MM.1S (cell line): Measurements from ENCODE around the gene SLC13A3.

Experiments used
- DNase-seq: peaks from one replicate; pipeline ENCODE4 v3.0.0-alpha.2; 2015
- H2AFZ ChIP-seq: fragments of 300-600 bp; sonication (generic); 2 replicates; pipeline ENCODE4 v1.6.0; 2016; ENCODE audit warnings: antibody characterized with exemption, low read length
- H3F3A ChIP-seq: fragments of 300-600 bp; sonication (generic); 2 replicates; pipeline ENCODE4 v1.6.1; 2016; ENCODE audit warnings: mild to moderate bottlenecking, antibody characterized with exemption, low read length, moderate library complexity, mixed read lengths; ENCODE audit not compliant: insufficient read depth
- H3K27ac ChIP-seq: fragments of 300-600 bp; sonication (generic); 2 replicates; pipeline ENCODE4 v1.5.1; 2016; ENCODE audit warnings: mild to moderate bottlenecking, low read length
- H3K27me3 ChIP-seq: fragments of 300-600 bp; sonication (generic); replicated peaks from 2 replicates; pipeline ENCODE4 v1.6.0; 2016; ENCODE audit warnings: low read length; ENCODE audit not compliant: insufficient read depth
- H3K36me3 ChIP-seq: fragments of 300-600 bp; sonication (generic); replicated peaks from 2 replicates; pipeline ENCODE4 v1.6.1; 2016; ENCODE audit warnings: mild to moderate bottlenecking, low read length, mixed read lengths; ENCODE audit not compliant: insufficient read depth
- H3K4me1 ChIP-seq: fragments of 300-600 bp; sonication (generic); 2 replicates; pipeline ENCODE4 v1.6.1; 2016; ENCODE audit warnings: low read length, mixed read lengths
- H3K4me2 ChIP-seq: fragments of 300-600 bp; sonication (generic); 2 replicates; pipeline ENCODE4 v1.6.0; 2016; ENCODE audit warnings: low read depth, low read length
- H3K4me3 ChIP-seq: fragments of 300-600 bp; sonication (generic); 2 replicates; pipeline ENCODE4 v1.5.1; 2016; ENCODE audit warnings: low read length, mixed read lengths
- H3K79me2 ChIP-seq: fragments of 300-600 bp; sonication (generic); 2 replicates; pipeline ENCODE4 v1.6.1; 2016; ENCODE audit warnings: mixed run types, low read length, mixed read lengths
- H3K9ac ChIP-seq: fragments of 300-600 bp; sonication (generic); 2 replicates; pipeline ENCODE4 v1.6.1; 2016; ENCODE audit warnings: low read length, mixed read lengths
- H3K9me2 ChIP-seq: fragments of 300-600 bp; sonication (generic); replicated peaks from 2 replicates; pipeline ENCODE4 v1.6.1; 2016; ENCODE audit warnings: mild to moderate bottlenecking, low read length, mixed read lengths; ENCODE audit not compliant: insufficient read depth
- H3K9me3 ChIP-seq: fragments of 300-600 bp; sonication (generic); replicated peaks from 2 replicates; pipeline ENCODE4 v1.6.1; 2016; ENCODE audit warnings: mild to moderate bottlenecking, low read length, mixed read lengths; ENCODE audit not compliant: insufficient read depth
- H4K20me1 ChIP-seq: fragments of 300-600 bp; sonication (generic); 2 replicates; pipeline ENCODE4 v1.6.1; 2016; ENCODE audit warnings: mild to moderate bottlenecking, low read length, moderate library complexity, mixed read lengths; ENCODE audit not compliant: insufficient read depth
- EZH2 ChIP-seq: fragments of 300-600 bp; sonication (generic); optimal IDR thresholded peaks from 2 replicates; pipeline ENCODE3; 2017; ENCODE audit warnings: low read depth, mild to moderate bottlenecking, antibody characterized with exemption, low read length, mixed read lengths
- EZH2phosphoT487 ChIP-seq: fragments of 300-600 bp; sonication (generic); IDR thresholded peaks from 2 replicates; pipeline ENCODE4 v1.6.1; 2018; ENCODE audit warnings: antibody characterized with exemption, low read length
- TF ChIP-seq, protein P1 (sequence below): fragments of 300-600 bp; sonication (generic); IDR thresholded peaks from 2 replicates; pipeline ENCODE4 v1.5.1; 2016; ENCODE audit warnings: antibody characterized with exemption, low read length, mixed read lengths

SLC13A3 gene

GRCh38 chr20:46568570-46569129 lies 82.6 kb downstream of the SLC13A3 start:
- Histone ChIP-seq H3K9me3 (no peaks in the 10 kb centered on the region), H3F3A (no peaks in the 10 kb centered on the region), H3K9ac (no peak overlapping the region), H3K36me3 (no peaks in the 10 kb centered on the region), H3K4me2 (no peak overlapping the region), H3K4me1 (peaks cover 11% of the 10 kb centered on the region; the same call in 1 of the 2 replicates), H4K20me1 (no peaks in the 10 kb centered on the region), H2AFZ (no peak overlapping the region), H3K9me2 (no peaks in the 10 kb centered on the region), H3K79me2 (no peaks in the 10 kb centered on the region), H3K27ac (no peak overlapping the region), H3K27me3 (no peaks in the 10 kb centered on the region), H3K4me3 (no peak overlapping the region)
- TF ChIP-seq EZH2phosphoT487, result no peak
- TF ChIP-seq EZH2, result no peak
- TF ChIP-seq, protein P1, sequence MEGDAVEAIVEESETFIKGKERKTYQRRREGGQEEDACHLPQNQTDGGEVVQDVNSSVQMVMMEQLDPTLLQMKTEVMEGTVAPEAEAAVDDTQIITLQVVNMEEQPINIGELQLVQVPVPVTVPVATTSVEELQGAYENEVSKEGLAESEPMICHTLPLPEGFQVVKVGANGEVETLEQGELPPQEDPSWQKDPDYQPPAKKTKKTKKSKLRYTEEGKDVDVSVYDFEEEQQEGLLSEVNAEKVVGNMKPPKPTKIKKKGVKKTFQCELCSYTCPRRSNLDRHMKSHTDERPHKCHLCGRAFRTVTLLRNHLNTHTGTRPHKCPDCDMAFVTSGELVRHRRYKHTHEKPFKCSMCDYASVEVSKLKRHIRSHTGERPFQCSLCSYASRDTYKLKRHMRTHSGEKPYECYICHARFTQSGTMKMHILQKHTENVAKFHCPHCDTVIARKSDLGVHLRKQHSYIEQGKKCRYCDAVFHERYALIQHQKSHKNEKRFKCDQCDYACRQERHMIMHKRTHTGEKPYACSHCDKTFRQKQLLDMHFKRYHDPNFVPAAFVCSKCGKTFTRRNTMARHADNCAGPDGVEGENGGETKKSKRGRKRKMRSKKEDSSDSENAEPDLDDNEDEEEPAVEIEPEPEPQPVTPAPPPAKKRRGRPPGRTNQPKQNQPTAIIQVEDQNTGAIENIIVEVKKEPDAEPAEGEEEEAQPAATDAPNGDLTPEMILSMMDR, result no peak
- DNase-seq, result no peak

GRCh38 chr20:46566125-46566524 lies 85.1 kb downstream of the SLC13A3 start:
- no peaks in the 10 kb centered on the region for H3K36me3 ChIP-seq
- 0 out of 2 replicates have a peak, but pooled peaks cover 4% of the 10 kb centered on the region for H3K79me2 ChIP-seq
- no peaks in the 10 kb centered on the region for H3F3A ChIP-seq
- no peak overlapping the region for H2AFZ ChIP-seq
- H3K9me2 ChIP-seq, result no peaks in the 10 kb centered on the region
- no peaks in the 10 kb centered on the region for H3K27me3 ChIP-seq
- H3K9me3 ChIP-seq, result no peaks in the 10 kb centered on the region
- no peaks in the 10 kb centered on the region for H4K20me1 ChIP-seq
- TF ChIP-seq EZH2 (no peak), EZH2phosphoT487 (no peak)
- TF ChIP-seq, protein P1, result no peak
- H3K4me2 ChIP-seq, result no peak overlapping the region
- H3K4me3 ChIP-seq, result no peak overlapping the region
- peaks cover 11% of the 10 kb centered on the region; the same call in 1 of the 2 replicates for H3K4me1 ChIP-seq
- H3K9ac ChIP-seq, result no peak overlapping the region
- DNase-seq, result no peak
- H3K27ac ChIP-seq, result no peak overlapping the region

DNA sequence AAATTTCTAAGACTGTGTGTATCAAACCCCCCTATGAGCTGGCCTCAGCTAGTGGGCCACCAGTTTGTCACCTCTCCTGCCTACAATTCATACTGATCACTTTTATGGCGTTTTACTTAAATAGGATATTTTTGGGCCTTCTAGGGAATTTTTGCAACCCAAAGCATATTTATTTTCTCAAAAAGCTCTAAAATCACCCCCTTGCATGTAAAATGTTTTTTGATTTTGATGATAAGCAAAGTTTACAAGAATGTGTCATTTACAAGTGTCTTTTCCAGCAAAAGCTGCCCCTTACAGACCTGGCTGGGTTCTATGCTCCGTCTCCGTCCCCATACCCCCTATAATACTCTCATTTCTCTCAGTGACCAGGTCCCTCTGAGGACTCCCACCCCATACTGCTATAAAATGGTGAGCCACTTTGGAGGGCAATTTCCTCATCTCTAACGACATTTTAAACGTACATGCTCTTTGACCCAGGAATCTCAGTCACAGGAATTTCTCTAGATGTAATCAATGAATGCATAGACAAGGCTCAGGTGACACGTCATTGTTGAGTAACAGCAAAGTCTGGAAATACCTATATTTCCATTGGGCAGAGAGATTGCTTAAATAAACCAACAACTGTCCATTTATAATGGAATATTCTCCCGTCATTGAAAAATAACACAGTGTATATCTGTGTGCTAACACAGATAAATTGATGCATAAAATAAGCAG lies 86.9 kb downstream of the SLC13A3 start:
- no peaks in the 10 kb centered on the region for H3K36me3 ChIP-seq
- TF ChIP-seq EZH2phosphoT487, result no peak
- TF ChIP-seq, protein P1, result no peak
- TF ChIP-seq EZH2, result no peak
- H3K4me2 ChIP-seq, result peak overlapping the region; percentile 8; the same call in 1 of the 2 replicates
- H3K27me3 ChIP-seq, result no peaks in the 10 kb centered on the region
- H3K9me2 ChIP-seq, result no peaks in the 10 kb centered on the region
- no peaks in the 10 kb centered on the region for H4K20me1 ChIP-seq
- no peak overlapping the region for H3K9ac ChIP-seq
- peaks cover 11% of the 10 kb centered on the region; the same call in 1 of the 2 replicates for H3K4me1 ChIP-seq
- 0 out of 2 replicates have a peak, but pooled peaks cover 4% of the 10 kb centered on the region for H3K79me2 ChIP-seq
- no peak overlapping the region for H2AFZ ChIP-seq
- H3K9me3 ChIP-seq, result no peaks in the 10 kb centered on the region
- H3F3A ChIP-seq, result no peaks in the 10 kb centered on the region
- no peak overlapping the region for H3K4me3 ChIP-seq
- H3K27ac ChIP-seq, result no peak overlapping the region
- no peak for DNase-seq
